Left lung (tissue), 10 donors: Measurements from ENCODE around the gene NFKB1. TPM values are rescaled to one million over a fixed set of nuclear protein-coding genes. Genes with fewer than 3 reads are reported as not detected.

Experiments used
- ATAC-seq: fragments of 200-7000 bp; cut with Tn5 transposase; one replicate; pipeline ENCODE4 v1.9.1; 2020; ENCODE audit warnings: moderate library complexity
- DNase-seq, 4 donors: peaks; one replicate each; pipeline ENCODE4 v3.0.0-alpha.2; 2013 to 2020
- H3K27ac ChIP-seq, 2 donors: fragments of 200-600 bp; sonication (generic) in 1 of 2; one replicate each; pipeline versions ENCODE4 v1.5.0 to v1.8.0; 2020 to 2021
- H3K27me3 ChIP-seq, 2 donors: fragments of 200-600 bp; sonication (generic) in 1 of 2; one replicate each; pipeline versions ENCODE4 v1.5.0 to v1.8.0; 2020 to 2021
- H3K36me3 ChIP-seq, 2 donors: fragments of 200-600 bp; sonication (generic) in 1 of 2; one replicate each; pipeline versions ENCODE4 v1.5.0 to v1.8.0; 2020 to 2021
- H3K4me1 ChIP-seq, 2 donors: fragments of 200-600 bp; one replicate each; pipeline ENCODE4 v1.8.0; 2021
- H3K4me3 ChIP-seq, 2 donors: fragments of 200-600 bp; sonication (generic) in 1 of 2; one replicate each; pipeline versions ENCODE4 v1.5.0 to v1.8.0; 2020 to 2021; ENCODE audit warnings: mild to moderate bottlenecking in 1 of 2
- H3K9me3 ChIP-seq, 2 donors: fragments of 200-600 bp; sonication (generic) in 1 of 2; one replicate each; pipeline versions ENCODE4 v1.5.0 to v1.8.0; 2020 to 2021
- intact Hi-C, 2 donors: fragments of 100-400 bp; cut with DNase I; formaldehyde crosslinking; loops; one replicate each; pipeline versions ENCODE4 v1.11.2 to v1.14.2; 2022
- polyA plus RNA-seq, 6 donors: library from polyadenylated mRNA; unstranded; fragments of 120-200 nt; gene quantifications; one replicate each; pipeline ENCODE4 v1.2.1, GENCODE V29; 2013; ENCODE audit not compliant: insufficient read length in 6 of 6
- total RNA-seq, 2 donors: library from RNA; stranded (reverse); fragmentation: NEBNext Ultra II Directional; extraction: Animal tissue kit (Norgen Biotek cat#: 25700); gene quantifications; one replicate each; pipeline ENCODE4 v1.2.1, GENCODE V29; 2021
- TF ChIP-seq, protein P1 (sequence below), 2 donors: fragments of 200-600 bp; sonication (generic) in 1 of 2; IDR thresholded peaks; one replicate each; pipeline versions ENCODE4 v1.5.0 to v1.8.0; 2021; ENCODE audit warnings: antibody characterized with exemption in 2 of 2
- donor health status: DM: no; HTN: yes; CAD: no.
- donor health status: DM: no; HTN: no; CAD: no.

Gene NFKB1
- total and polyA plus RNA-seq, 8 donors = 34.0 to 57.6 (median 39.2) TPM

- Histone ChIP-seq H3K4me1 (no peaks in the 10 kb centered on the region), H3K9me3 (no peaks in the 10 kb centered on the region), H3K27ac (no peak overlapping the region), H3K27me3 (no peaks in the 10 kb centered on the region), H3K36me3 (peaks cover 0 to 67% of the 10 kb centered on the region in 2 donors), H3K4me3 (no peak overlapping the region)
- ATAC-seq (peak; percentile 54), DNase-seq (no peak)
- intact Hi-C loops = no loop called here
- TF ChIP-seq, protein P1, sequence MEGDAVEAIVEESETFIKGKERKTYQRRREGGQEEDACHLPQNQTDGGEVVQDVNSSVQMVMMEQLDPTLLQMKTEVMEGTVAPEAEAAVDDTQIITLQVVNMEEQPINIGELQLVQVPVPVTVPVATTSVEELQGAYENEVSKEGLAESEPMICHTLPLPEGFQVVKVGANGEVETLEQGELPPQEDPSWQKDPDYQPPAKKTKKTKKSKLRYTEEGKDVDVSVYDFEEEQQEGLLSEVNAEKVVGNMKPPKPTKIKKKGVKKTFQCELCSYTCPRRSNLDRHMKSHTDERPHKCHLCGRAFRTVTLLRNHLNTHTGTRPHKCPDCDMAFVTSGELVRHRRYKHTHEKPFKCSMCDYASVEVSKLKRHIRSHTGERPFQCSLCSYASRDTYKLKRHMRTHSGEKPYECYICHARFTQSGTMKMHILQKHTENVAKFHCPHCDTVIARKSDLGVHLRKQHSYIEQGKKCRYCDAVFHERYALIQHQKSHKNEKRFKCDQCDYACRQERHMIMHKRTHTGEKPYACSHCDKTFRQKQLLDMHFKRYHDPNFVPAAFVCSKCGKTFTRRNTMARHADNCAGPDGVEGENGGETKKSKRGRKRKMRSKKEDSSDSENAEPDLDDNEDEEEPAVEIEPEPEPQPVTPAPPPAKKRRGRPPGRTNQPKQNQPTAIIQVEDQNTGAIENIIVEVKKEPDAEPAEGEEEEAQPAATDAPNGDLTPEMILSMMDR (IDR thresholded peaks at IDR 0.05) = no peak
Observed at GRCh38 chr4:102637391-102637790, 136.2 kb downstream of the NFKB1 start.

DNA sequence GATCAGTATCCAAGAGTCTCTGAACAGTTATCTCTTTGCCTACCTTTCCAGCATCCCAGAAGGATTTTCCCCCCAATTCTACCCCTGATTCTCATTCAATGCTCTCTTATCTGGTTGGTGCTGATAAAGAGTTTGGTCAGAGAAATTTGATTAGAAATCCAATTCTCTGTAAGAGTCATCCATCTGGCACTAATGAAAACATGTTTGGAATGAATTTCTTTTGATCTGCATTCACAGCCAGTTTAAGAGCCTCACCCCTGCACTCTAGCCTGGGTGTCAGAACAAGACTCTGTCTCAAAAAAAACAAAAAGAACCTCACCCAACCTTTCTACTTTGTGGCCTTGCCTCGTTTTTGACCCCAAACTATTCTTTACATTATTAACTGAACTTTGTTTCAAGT is 137.5 kb downstream of the NFKB1 start:
- Histone ChIP-seq H3K4me1 (no peaks in the 10 kb centered on the region), H3K36me3 (peaks cover 0 to 60% of the 10 kb centered on the region in 2 donors), H3K27me3 (no peaks in the 10 kb centered on the region), H3K4me3 (no peak overlapping the region), H3K27ac (no peak overlapping the region), H3K9me3 (no peaks in the 10 kb centered on the region)
- TF ChIP-seq, protein P1 (IDR thresholded peaks at IDR 0.05) = no peak
- DNase-seq (no peak), ATAC-seq (no peak)
- intact Hi-C loops = no loop called here

DNA sequence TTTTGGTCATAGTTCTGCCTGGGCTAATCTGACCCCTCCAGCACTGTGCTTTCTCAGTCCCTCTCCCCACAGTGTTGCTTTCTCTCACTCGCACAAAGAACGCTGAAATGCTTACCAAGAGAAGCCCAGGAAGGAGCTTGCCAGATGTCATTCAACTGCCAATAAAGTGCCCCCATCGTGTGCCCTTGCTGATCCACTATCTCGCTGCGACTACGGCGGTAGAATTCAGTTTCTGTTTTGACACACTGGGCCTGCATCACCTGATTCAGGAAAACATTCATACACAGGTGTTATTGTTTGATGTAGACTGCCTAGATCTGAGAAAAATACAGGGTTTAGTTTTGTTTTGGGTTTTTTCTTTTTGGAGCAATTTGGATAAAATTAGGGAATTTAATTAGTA is 138.4 kb downstream of the NFKB1 start:
- Histone ChIP-seq H3K36me3 (peaks cover 0 to 52% of the 10 kb centered on the region in 2 donors), H3K27me3 (no peaks in the 10 kb centered on the region), H3K9me3 (no peaks in the 10 kb centered on the region), H3K27ac (no peak overlapping the region), H3K4me1 (no peaks in the 10 kb centered on the region), H3K4me3 (no peak overlapping the region)
- ATAC-seq (no peak), DNase-seq (no peak)
- TF ChIP-seq, protein P1 (IDR thresholded peaks at IDR 0.05) = no peak
- intact Hi-C loops = no loop called here

GRCh38 chr4:102640669-102641068 is 139.5 kb downstream of the NFKB1 start:
- ATAC-seq = no peak
- H3K9me3 ChIP-seq = no peaks in the 10 kb centered on the region
- DNase-seq = no peak
- intact Hi-C loops = no loop called here
- no peak overlapping the region for H3K27ac ChIP-seq
- TF ChIP-seq, protein P1 (IDR thresholded peaks at IDR 0.05) = no peak
- H3K4me3 ChIP-seq = no peak overlapping the region
- no peaks in the 10 kb centered on the region for H3K4me1 ChIP-seq
- H3K36me3 ChIP-seq = peaks cover 0 to 45% of the 10 kb centered on the region in 2 donors
- H3K27me3 ChIP-seq = no peaks in the 10 kb centered on the region

DNA sequence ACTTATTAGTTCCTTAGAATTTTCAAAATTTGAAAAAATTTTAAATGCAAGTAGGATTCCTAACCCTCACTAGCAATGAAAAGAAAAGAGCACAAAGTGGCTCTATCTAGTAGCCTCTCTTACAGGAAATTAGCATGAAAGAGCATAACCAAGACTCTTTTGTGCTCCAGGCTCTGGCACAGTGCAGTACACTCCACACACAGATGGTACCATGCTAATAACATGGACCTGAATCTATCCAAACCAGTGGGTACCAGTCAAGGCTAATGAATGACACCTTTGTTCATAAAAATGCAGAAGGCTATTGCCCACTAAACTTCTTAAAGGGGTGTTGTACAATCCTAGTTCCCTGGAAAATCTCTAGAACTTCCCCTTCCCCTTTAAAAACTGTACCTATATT is 140.6 kb downstream of the NFKB1 start:
- intact Hi-C loops = no loop called here
- no peaks in the 10 kb centered on the region for H3K9me3 ChIP-seq
- TF ChIP-seq, protein P1 (IDR thresholded peaks at IDR 0.05) = no peak
- H3K4me3 ChIP-seq = no peak overlapping the region
- DNase-seq = no peak
- peak overlapping the region in 1 of 2 donors; percentile 40 for H3K27ac ChIP-seq
- no peak for ATAC-seq
- no peaks in the 10 kb centered on the region for H3K4me1 ChIP-seq
- H3K27me3 ChIP-seq = no peaks in the 10 kb centered on the region
- H3K36me3 ChIP-seq = peaks cover 0 to 48% of the 10 kb centered on the region in 2 donors
